ENCODE results near the gene SLC22A5. TPM values are rescaled to one million over a fixed set of nuclear protein-coding genes. Genes with fewer than 3 reads are reported as not detected.

SLC22A5 gene
- polyA plus RNA-seq, 3 donors, result 50.9 to 66.9 (median 53.4) TPM

GRCh38 chr5:132444061-132444460, 74.6 kb downstream of the SLC22A5 start:
- no peak for DNase-seq

Other genes with a start within 250 kb of the SLC22A5 start
- 10 to 100 TPM; 32.5 to 47.3 (median 33.4) TPM for gene P4HA2, start 141.9 kb upstream of the SLC22A5 start, polyA plus RNA-seq (ENCODE audit: insufficient read length in 3 of 3)
- 10 to 100 TPM; 15.5 to 20.5 (median 16.3) TPM for gene PDLIM4, start 112.0 kb upstream of the SLC22A5 start, polyA plus RNA-seq (ENCODE audit: insufficient read length in 3 of 3)
- 1 to 10 TPM; 5.0 to 9.1 (median 7.2) TPM for gene SLC22A4, start 75.3 kb upstream of the SLC22A5 start, polyA plus RNA-seq (ENCODE audit: insufficient read length in 3 of 3)
- gene IRF1, start 121.1 kb downstream of the SLC22A5 start, polyA plus RNA-seq (ENCODE audit: insufficient read length in 3 of 3), result 10 to 100 TPM; 13.8 to 17.1 (median 15.8) TPM
- gene IL5, start 173.8 kb downstream of the SLC22A5 start, polyA plus RNA-seq (ENCODE audit: insufficient read length in 3 of 3), result not detected
- 10 to 100 TPM; 49.1 to 55.4 (median 49.9) TPM for gene RAD50, start 187.3 kb downstream of the SLC22A5 start, polyA plus RNA-seq (ENCODE audit: insufficient read length in 3 of 3)